HepG2 (cell line): ENCODE measurements around the gene TBL3. TPM values are rescaled to one million over a fixed set of nuclear protein-coding genes. Genes with fewer than 3 reads are reported as not detected.
A peak's percentile ranks its signal among the peaks of the same experiment; 100 is the strongest.

Experiments used
- AGO2 ChIP-seq: fragments of 200-400 bp; formaldehyde crosslinking; optimal IDR thresholded peaks from 2 replicates; pipeline ENCODE3; 2017; ENCODE audit warnings: mild to moderate bottlenecking, low read depth, low read length, moderate library complexity
- E2F5 ChIP-seq: sonication (generic); formaldehyde crosslinking; conservative IDR thresholded peaks from 2 replicates; pipeline ENCODE4 v1.4.0; 2020; ENCODE audit warnings: missing genetic modification reagents
- FOSL2 ChIP-seq: sonication (generic); formaldehyde crosslinking; IDR thresholded peaks from 2 replicates; pipeline ENCODE4 v1.4.0; 2020; ENCODE audit warnings: missing genetic modification reagents
- FOXA3 ChIP-seq: IDR thresholded peaks from 2 replicates; pipeline ENCODE4 v1.6.1; 2016; ENCODE audit warnings: missing genetic modification reagents, missing compliant biosample characterization
- KDM6A ChIP-seq: IDR thresholded peaks from 2 replicates; pipeline ENCODE4 v1.6.1; 2016; ENCODE audit warnings: low read depth
- MEIS2 ChIP-seq: sonication (generic); formaldehyde crosslinking; IDR thresholded peaks from 2 replicates; pipeline ENCODE4 v1.9.0; 2021; ENCODE audit warnings: mild to moderate bottlenecking, missing genetic modification reagents
- MLXIP ChIP-seq: sonication (generic); formaldehyde crosslinking; IDR thresholded peaks from 2 replicates; pipeline ENCODE4 v1.9.0; 2021; ENCODE audit warnings: missing genetic modification reagents, borderline replicate concordance
- NFATC3 ChIP-seq: sonication (generic); formaldehyde crosslinking; IDR thresholded peaks from 2 replicates; pipeline ENCODE4 v1.5.1; 2020; ENCODE audit warnings: mild to moderate bottlenecking, missing genetic modification reagents
- RAD51 ChIP-seq: fragments of 450-650 bp; IDR thresholded peaks from 2 replicates; pipeline ENCODE4 v1.6.1; 2016; ENCODE audit warnings: borderline replicate concordance
- SMARCE1 ChIP-seq: fragments of 450-650 bp; IDR thresholded peaks from 2 replicates; pipeline ENCODE4 v1.6.1; 2017; ENCODE audit warnings: borderline replicate concordance
- SP1 ChIP-seq, 2 experiments: fragments of 450-650 bp in 1 of 2; sonication (generic) in 1 of 2; formaldehyde crosslinking in 1 of 2; IDR thresholded peaks; 2 replicates each; pipeline versions ENCODE4 v1.4.0 to v1.6.1; 2016 to 2020; ENCODE audit warnings: missing genetic modification reagents in 1 of 2
- SUZ12 ChIP-seq: fragments of 150-350 bp; IDR thresholded peaks from 2 replicates; pipeline ENCODE4 v1.6.1; 2014; ENCODE audit warnings: low read depth, low read length
- THAP9 ChIP-seq: sonication (generic); formaldehyde crosslinking; IDR thresholded peaks from 2 replicates; pipeline ENCODE4; 2020; ENCODE audit warnings: missing genetic modification reagents, mild to moderate bottlenecking, borderline replicate concordance
- ZFX ChIP-seq: sonication (generic); formaldehyde crosslinking; IDR thresholded peaks from 2 replicates; pipeline ENCODE4 v1.4.0; 2020; ENCODE audit warnings: mild to moderate bottlenecking, low read depth, missing genetic modification reagents, moderate library complexity
- ZNF205 ChIP-seq: IDR thresholded peaks from 2 replicates; pipeline ENCODE4 v1.6.1; 2018; ENCODE audit warnings: missing biosample characterization, missing genetic modification reagents
- ZNF207 ChIP-seq: fragments of 450-650 bp; IDR thresholded peaks from 2 replicates; pipeline ENCODE4 v1.6.1; 2016; ENCODE audit warnings: antibody characterized with exemption, borderline replicate concordance
- ZNF232 ChIP-seq: sonication (generic); formaldehyde crosslinking; IDR thresholded peaks from 2 replicates; pipeline ENCODE4 v1.4.0; 2020; ENCODE audit warnings: missing genetic modification reagents, borderline replicate concordance
- ZNF563 ChIP-seq: sonication (generic); formaldehyde crosslinking; IDR thresholded peaks from 2 replicates; pipeline ENCODE4 v1.8.0; 2022; ENCODE audit warnings: mild to moderate bottlenecking, moderate library complexity, missing genetic modification reagents
- ZNF724P ChIP-seq: sonication (generic); formaldehyde crosslinking; IDR thresholded peaks from 2 replicates; pipeline ENCODE4 v1.8.0; 2022; ENCODE audit warnings: missing genetic modification reagents, borderline replicate concordance
- ZNF768 ChIP-seq: sonication (generic); formaldehyde crosslinking; IDR thresholded peaks from 2 replicates; pipeline ENCODE4 v1.4.0; 2020; ENCODE audit warnings: missing genetic modification reagents
- polyA plus RNA-seq, 8 experiments: library from polyadenylated mRNA; depleted of rRNA in 3 of 8; stranded (reverse) in 7 of 8; unstranded in 1 of 8; fragments of >200 nt; fragmentation: Illumina TruSeq in 4 of 8; extraction: Trizol in 4 of 8; gene quantifications; 2 replicates each; pipeline versions ENCODE4 v1.2.1 to v1.2.3, GENCODE V29; 2011 to 2016; ENCODE audit warnings: low read depth in 4 of 8, missing spikeins in 1 of 8, mixed read lengths in 1 of 8; ENCODE audit not compliant: insufficient read depth in 1 of 8
- total RNA-seq, 5 experiments: library from RNA; depleted of rRNA; stranded (reverse); fragments of >200 nt; fragmentation: Illumina TruSeq; extraction: Trizol; gene quantifications; 2 replicates each; pipeline ENCODE4 v1.2.3, GENCODE V29; 2016; ENCODE audit warnings: low read depth in 1 of 5

TBL3 gene
- total and polyA plus RNA-seq, 2 of the 13 experiments (the other 11 are each of a cell fraction or from before 2014, with no cell fraction given) = 16.8 to 38.0 TPM

GRCh38 chr16:2009791-2010510 lies 38.1 kb downstream of the TBL3 start, which contains the start of gene ZNF598 (continued):
- TF ChIP-seq MLXIP (CRISPR knock-in tag) = no peak
- TF ChIP-seq RAD51 = no peak
- TF ChIP-seq ZNF205 (CRISPR knock-in tag) = peak; percentile 43; the same call in 1 of the 2 replicates
- TF ChIP-seq SP1 (IDR thresholded peaks at IDR 0.05) = no peak
- peak; percentile 73 for TF ChIP-seq SP1 (CRISPR knock-in tag; IDR thresholded peaks at IDR 0.05)
- no peak for TF ChIP-seq KDM6A
- TF ChIP-seq ZNF563 (CRISPR knock-in tag) = peak; percentile 62; the same call in 1 of the 2 replicates
- no peak for TF ChIP-seq AGO2
- no peak for TF ChIP-seq SUZ12
- TF ChIP-seq NFATC3 (CRISPR knock-in tag) = 0 out of 2 replicates have a peak, but pooled peaks have one; percentile 66
- no peak for TF ChIP-seq FOXA3
- TF ChIP-seq FOSL2 (CRISPR knock-in tag) = no peak
- no peak for TF ChIP-seq ZNF207
- peak; percentile 52; the same call in 1 of the 2 replicates for TF ChIP-seq THAP9
- no peak for TF ChIP-seq SMARCE1
- peak; percentile 93 for TF ChIP-seq ZFX (CRISPR knock-in tag)
- TF ChIP-seq ZNF724P (CRISPR knock-in tag) = no peak
- 0 out of 2 replicates have a peak, but pooled peaks have one; percentile 11 for TF ChIP-seq MEIS2 (CRISPR knock-in tag)
- no peak for TF ChIP-seq ZNF232 (CRISPR knock-in tag)
- no peak for TF ChIP-seq E2F5 (CRISPR knock-in tag)
- TF ChIP-seq ZNF768 (CRISPR knock-in tag) = peak; percentile 45; the same call in 1 of the 2 replicates
